ENCODE data around the gene ST6GALNAC4.

Gene ST6GALNAC4

DNA sequence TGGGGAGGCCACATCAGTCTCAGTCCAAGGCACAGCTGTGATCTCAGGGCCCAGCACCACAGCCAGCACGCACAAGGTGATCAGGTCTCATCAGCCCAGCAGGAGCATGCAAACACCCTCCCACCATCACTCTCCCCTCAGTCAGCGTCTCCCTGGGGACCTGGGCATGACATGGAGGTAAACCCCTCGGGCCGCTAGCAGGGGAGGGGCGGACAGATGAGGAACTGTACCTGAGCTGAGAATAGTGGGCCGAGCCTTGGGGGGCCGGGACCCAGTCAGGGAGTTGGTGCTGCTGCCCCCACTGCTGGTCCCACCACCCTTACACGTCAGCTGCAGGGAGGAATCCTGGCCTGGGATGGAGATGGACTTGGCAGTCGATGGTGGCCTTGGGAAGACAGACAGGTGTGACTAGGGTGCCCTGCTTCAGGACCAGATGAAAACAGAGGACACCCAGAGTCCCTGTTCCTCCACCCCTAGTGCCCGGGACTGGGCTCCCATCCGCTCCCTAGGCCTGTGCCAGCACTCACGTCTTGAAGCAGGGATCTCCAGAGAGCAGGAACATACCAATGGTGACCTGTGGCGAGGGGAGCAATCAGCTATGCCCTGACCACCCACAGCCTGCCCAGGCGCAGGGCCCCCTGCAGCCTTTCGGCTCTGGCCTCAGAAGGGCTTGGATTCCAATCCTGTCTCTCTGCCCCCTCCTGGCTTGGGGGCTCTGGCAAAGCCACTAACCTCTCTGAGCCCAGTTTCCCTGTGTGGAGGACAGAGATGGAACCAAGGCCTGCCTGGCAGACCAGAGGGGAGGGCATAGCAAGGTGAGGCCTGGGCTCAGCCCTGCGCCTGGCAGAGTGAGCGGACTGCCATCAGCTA lies 31.2 kb upstream of the ST6GALNAC4 start:
- DNase-seq (ENCODE audit: low read depth, low spot score) = no peak
- H3K27ac ChIP-seq = no peak overlapping the region

GRCh38 chr9:127946728-127947127 lies 29.9 kb upstream of the ST6GALNAC4 start:
- no peak for DNase-seq (ENCODE audit: low read depth, low spot score)
- no peak overlapping the region for H3K27ac ChIP-seq

- no peak for DNase-seq (ENCODE audit: low read depth, low spot score)
- no peak overlapping the region for H3K27ac ChIP-seq
Observed at GRCh38 chr9:127945942-127946341, 29.1 kb upstream of the ST6GALNAC4 start.

DNA sequence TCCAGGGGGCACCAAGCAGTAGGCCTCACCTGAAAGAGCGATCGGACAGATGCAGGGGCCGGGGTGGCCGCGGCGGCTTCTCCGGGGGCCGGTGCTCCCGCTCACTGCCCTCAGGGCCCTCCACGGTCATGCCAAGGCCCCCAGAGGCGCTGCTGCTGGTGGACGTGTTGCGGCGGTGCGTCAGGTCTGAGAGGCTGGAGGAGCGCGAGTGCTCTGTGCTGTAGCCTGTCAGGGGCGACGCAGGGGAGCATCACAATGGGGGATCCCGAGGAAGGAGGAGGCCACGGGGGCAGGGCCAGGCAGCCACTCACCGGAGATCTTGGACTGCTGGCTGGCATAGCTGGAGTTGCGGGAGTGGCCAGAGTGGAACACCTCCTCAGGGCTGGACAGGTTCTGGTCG lies 28.5 kb upstream of the ST6GALNAC4 start:
- no peak for DNase-seq (ENCODE audit: low read depth, low spot score)
- H3K27ac ChIP-seq = no peak overlapping the region

DNA sequence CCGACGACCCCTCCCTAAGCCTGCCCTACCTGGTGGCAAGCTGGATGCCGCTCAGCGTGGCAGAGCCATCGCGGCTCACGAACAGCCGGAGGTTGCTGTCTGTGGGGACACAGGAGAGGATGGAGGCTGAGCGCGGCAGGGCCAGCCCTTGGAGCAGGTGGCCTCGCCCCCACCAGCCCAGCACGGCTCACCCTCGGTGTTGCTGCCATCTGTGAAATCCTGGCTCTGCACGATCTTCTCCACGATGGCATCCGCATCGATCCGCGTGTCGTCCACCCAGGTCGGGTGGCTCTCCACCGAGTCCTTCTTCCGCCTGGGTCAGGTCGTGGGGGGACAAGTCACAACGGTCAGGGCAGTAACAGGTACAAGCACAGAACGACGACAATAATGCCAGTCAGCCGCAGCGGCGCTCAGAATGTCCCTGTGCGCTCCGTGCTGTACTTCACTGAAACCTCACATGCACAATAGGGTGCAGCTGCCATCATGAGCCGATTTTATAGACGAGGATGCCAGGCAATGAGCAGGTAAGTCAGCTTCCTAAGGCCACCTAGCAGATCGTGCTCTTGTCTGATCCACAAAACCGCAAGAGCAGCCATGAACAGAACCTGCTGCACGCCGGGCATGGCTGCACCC lies 27.9 kb upstream of the ST6GALNAC4 start:
- DNase-seq (ENCODE audit: low read depth, low spot score) = no peak
- H3K27ac ChIP-seq = no peak overlapping the region

- no peak overlapping the region for H3K27ac ChIP-seq
- DNase-seq (ENCODE audit: low read depth, low spot score) = no peak
Observed at GRCh38 chr9:127943731-127944144, 26.9 kb upstream of the ST6GALNAC4 start.

DNA sequence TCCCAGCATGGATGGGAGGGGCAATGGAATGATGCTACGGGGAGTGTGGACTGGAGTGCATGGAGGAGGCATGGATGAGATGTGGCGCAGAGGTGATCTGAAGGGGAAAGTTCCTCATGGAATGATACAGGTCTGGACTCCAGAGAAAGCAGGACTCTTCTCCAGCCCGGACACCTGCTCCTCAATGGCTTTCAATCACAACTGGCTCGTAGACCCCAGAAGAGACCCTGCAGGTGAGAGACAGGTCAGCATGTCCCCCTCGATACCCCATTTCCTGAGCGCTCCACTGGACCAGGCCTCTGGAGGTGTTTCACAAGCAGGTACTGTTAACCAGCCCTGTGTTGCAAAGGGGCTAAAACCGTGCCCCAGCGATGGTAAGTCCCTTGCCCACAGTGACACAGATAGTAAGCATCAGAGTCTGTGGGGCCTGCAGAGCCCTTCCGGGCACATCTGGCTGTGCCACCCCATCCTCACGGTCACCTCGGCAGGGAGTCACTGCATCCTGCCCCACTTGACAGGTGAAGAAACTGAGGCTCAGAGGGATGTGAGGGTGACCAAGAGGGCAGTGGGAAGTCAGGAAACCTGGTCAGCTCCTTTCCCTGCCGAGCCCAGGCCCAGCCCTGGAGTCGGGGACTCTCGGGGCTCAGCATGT lies 26.3 kb upstream of the ST6GALNAC4 start:
- no peak overlapping the region for H3K27ac ChIP-seq
- DNase-seq (ENCODE audit: low read depth, low spot score) = no peak

DNA sequence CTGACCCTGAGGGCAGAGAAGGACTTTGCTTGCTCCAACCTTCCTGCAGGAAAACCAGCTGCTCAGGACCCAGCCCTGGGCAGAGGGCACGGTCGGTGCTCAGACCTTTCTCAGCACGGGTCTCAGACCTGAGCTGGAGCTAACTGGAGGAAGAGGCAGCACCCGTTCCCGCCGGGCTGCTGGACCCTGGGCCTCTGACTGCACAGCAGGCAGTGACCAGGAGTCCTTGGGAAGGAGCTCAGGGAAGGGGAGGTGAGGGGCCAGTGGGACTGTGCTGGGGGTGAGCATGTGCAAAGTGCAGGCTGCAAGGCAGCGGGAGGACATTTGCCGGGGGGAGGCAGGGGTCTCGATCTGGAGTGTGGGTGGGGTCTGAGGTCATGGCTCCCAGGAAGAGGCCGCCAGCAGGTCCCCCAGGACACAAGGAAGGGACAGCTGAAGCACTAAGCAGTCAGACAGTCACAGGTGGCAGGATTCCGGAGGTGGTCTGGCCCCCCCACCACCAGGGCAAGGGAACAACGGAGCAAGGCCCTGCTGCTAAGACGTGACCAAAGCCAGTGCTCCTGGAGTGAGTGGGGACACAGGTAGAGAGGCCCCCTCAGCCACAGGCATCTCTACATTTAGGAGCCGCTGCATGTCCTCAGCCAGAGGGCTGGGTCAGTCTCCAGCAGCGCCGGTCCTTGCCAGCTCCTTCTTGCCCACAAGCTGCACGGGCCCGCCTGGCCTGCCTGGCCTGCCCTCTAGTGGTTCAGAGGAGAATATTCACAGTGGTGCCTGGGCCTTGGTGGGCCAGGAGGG lies 25.6 kb upstream of the ST6GALNAC4 start:
- H3K27ac ChIP-seq = no peak overlapping the region
- DNase-seq (ENCODE audit: low read depth, low spot score) = no peak

GRCh38 chr9:127941961-127942215 lies 25.0 kb upstream of the ST6GALNAC4 start:
- DNase-seq (ENCODE audit: low read depth, low spot score) = no peak
- no peak overlapping the region for H3K27ac ChIP-seq

GRCh38 chr9:127941062-127941960 lies 24.5 kb upstream of the ST6GALNAC4 start:
- H3K27ac ChIP-seq = no peak overlapping the region
- no peak for DNase-seq (ENCODE audit: low read depth, low spot score)

- H3K27ac ChIP-seq = no peak overlapping the region
- no peak for DNase-seq (ENCODE audit: low read depth, low spot score)
Observed at GRCh38 chr9:127940593-127940992, 23.8 kb upstream of the ST6GALNAC4 start.

GRCh38 chr9:127938298-127938690 lies 21.5 kb upstream of the ST6GALNAC4 start:
- no peak for DNase-seq (ENCODE audit: low read depth, low spot score)
- peak overlapping the region; percentile 33 for H3K27ac ChIP-seq

DNA sequence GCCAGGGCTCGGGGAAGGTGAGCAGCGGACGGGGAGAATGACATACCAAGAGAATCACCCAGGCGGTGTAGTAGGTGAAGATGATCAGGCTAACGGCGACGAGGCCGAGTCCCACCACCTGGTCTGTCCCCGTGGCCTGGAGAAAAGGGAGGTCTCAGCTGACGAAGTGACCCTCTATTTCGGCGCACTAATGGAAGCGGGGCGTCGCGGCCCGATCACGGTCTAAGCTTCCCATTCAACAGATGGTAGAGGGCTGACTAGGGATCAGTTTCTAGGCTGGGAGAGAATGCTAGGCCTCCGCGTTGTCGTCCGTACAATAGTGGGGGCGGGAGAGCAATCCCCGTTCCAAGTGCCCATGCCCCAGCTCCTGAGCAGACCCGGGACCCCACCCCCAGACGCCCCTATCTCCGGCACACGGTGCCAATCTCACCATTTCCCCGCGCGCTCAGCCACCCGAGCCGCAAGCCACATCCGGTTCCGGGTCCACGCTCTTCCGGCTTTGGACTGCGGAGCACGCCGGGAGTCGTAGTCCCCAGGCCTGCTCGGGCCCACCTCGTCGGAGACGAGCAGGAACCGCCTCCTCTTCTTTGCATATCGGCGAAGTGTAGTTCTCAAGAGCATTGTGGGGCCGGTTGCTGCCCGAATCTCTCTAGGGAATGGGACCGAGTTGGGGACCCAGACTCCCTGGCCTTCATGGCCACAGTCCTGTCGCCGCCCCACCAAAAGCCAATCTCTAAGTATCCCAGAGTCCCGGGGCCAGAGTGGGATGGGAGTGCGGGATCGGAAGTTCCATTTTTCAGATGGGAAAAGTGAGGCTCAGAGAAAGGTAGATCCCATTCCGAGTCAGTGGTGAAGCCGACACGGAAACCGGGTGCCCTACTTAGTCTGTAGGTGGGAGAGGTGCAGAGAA lies 20.8 kb upstream of the ST6GALNAC4 start, which contains the start of gene DPM2:
TSS of gene DPM2 (minus strand) at position 467 of the 910 bp plus-strand sequence. CDS start at position 433, 34 bp downstream.
- peak within 1 kb of the TSS; percentile 33 for H3K27ac ChIP-seq
- DNase-seq (ENCODE audit: low read depth, low spot score) = no peak

- no peak for DNase-seq (ENCODE audit: low read depth, low spot score)
- peak overlapping the region; percentile 33 for H3K27ac ChIP-seq
Observed at GRCh38 chr9:127937056-127937387, 20.2 kb upstream of the ST6GALNAC4 start.

DNA sequence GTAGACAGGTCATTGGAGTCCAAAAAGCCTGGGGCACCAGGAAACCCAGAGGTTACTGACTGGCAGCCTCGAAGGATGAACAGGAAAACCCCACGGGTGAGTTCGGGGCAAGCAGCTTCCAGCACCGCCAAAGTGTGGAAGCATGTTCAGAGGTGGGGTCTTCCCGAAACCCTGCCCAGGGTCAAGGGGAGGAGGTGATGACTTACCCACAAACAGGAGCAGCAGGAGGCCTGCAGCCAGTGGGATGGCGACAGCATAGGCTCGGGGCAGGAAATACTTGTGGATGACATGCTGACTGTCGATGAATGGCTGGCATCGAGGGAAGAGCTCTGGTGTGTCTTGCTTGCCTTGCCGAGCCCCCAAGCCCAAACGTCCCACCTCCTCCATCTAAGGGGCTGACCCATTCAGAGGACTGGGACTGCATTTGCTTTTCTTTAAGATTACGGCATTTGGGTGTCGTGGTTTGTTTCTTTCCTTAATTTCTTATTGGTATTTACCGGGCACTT lies 19.6 kb upstream of the ST6GALNAC4 start:
- H3K27ac ChIP-seq = no peak overlapping the region
- no peak for DNase-seq (ENCODE audit: low read depth, low spot score)

DNA sequence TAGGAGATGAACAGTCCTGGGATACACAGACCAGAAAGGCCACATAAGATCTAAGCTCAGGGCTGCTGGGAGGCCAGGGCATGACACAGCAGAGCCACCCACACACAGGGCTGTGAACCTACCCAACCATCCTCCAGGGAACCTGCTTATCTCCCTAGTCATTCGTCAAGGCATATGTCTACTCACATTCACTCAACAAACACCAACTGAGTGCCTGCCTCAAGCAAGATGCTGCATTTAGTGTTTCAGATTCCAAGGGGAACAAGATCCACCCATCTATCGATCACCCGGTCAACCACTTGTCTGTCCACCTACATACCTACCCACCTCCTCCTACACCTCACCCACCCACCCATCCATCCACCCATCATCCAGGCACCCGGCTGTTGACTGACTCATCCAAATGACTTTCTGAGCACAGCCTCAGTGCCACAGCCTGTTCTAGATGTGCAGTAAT lies 19.0 kb upstream of the ST6GALNAC4 start:
- no peak overlapping the region for H3K27ac ChIP-seq
- DNase-seq (ENCODE audit: low read depth, low spot score) = no peak

DNA sequence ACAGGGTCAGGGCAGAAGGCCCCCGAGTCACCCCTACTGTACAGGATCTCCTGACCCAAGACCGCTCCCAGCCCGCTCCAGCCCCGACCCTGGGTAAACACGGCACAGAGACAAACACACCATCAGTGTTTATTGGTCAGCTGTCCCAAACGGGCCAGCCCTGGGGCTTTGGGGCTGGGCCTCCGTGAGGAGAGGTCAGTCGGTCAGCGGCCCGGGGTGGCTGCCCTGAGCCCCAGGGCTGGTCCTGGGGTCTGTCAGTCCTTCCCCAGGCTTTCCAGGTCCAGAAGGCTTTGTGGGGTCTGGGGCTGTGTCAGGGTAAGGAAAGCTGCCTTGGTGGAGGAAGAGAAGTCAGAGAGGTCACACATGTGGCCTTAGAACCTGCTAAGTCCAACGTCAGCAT lies 18.1 kb upstream of the ST6GALNAC4 start:
- no peak overlapping the region for H3K27ac ChIP-seq
- no peak for DNase-seq (ENCODE audit: low read depth, low spot score)

DNA sequence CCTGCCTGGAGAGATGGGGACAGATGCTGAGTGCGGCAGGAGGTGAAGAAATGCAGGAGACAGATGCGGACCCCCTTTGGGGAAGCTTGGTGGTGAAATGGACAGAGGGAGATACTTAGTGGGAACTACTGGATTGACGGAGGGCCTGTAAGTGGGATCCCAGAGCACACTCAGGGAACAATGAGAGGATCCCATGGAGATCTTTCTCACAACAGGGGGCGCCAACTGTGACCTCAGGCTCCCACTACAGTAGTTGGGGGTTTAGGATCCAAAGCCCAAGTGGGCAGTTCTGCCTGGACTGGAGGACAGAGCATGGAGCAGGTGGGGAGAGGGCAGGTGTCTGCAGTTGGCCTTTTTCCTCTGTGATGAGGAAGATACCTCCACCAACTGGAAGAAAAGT lies 17.4 kb upstream of the ST6GALNAC4 start:
- DNase-seq (ENCODE audit: low read depth, low spot score) = no peak
- H3K27ac ChIP-seq = no peak overlapping the region

Data from epithelial cell of prostate (primary cell).